GM21723 (cell line): ENCODE data around the gene NDUFB11.
"Not testable (repeated sequence)": the region's sequence is repeated elsewhere in the genome, so short reads cannot be mapped to it uniquely, and the experiment has no call there.

Experiments
- ATAC-seq: cut with Tn5 transposase; IDR thresholded peaks from one replicate; pipeline ENCODE4 v1.9.1; 2021; ENCODE audit warnings: mild to moderate bottlenecking, moderate library complexity; ENCODE audit not compliant: unreplicated experiment

The NDUFB11 gene

DNA sequence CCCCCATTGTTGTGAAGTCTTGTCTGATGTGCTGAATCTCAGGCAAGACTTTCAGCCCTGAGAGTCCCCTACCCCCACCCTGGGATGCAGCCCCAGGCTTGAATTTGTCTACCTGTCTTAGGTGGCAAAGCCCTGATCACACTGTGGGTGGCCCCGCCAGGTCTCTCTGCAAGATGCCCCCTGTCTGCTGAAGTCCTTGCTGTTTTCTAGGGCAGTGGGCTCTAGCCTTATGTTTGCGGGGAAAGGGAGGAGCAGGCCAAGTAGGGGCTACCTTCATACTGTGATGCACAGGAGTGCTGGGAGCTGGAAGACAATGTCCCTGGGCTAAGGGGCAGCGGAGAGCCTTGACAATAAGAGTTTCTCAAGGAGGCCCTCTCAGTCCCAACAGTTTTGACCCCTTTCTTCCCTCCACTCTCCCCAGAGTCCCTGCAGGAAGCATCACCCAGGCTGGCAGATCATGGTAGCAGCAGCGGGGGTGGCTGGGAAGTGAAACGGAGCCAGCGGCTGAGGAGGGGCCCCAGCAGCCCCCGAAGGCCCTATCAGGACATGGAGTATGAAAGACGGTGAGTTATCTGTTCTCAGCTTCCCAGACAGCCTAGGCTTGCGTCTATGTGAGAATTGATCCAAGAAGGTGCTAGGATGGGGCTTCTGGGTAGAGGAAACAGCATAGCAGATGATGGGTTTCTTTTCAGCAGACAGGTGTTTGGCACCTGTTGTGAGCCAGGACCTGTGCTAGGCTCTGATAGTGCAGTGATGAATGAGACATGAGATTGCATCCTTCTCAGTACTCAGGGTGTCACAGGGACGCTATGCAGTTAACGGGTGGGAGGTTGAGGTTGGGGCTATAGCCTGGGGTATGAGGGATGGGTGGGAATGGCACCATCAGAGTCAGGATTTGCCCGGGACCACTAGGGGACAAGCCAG, 2.7 kb upstream of the NDUFB11 start:
- ATAC-seq: no peak

DNA sequence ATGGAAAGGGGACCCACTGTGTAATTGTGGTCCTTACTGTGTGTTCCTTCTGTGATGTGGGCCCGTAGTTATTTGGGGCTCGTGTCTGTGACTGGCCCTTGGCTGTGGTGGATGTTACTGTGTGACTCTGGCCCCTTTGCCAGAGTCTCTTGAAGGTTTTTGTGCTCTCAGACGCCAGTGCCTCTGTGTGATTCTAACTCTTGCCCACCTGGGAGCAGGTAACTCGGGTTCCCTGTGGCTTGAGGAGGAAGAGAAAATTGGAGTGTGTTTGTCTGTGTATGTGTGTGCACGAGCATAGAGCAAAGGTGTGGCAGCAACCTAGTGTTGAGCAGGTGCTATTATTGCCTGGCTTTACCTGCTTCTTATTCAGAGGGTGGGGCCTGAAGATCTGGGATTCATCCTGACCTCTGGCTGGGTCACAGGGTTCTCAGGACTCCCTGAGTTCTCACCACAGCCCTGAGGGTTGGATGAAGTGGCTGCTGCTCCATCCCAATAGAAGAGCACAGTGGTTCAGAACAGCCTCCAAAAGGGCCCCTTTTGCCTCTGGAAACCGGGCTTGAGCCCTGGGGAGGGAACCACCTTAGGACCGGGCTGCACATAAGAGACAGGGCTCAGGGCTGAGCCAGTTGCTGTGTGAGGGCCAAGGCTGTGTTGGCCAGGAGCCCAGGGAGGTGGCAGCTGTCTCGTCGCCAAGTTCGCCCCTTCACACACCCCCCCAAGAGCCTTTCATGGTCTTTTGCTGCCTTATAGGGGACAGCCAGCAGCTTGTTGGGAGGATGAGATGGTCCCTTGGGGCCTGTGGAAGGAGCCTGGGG, 1.8 kb upstream of the NDUFB11 start:
- no peak for ATAC-seq

DNA sequence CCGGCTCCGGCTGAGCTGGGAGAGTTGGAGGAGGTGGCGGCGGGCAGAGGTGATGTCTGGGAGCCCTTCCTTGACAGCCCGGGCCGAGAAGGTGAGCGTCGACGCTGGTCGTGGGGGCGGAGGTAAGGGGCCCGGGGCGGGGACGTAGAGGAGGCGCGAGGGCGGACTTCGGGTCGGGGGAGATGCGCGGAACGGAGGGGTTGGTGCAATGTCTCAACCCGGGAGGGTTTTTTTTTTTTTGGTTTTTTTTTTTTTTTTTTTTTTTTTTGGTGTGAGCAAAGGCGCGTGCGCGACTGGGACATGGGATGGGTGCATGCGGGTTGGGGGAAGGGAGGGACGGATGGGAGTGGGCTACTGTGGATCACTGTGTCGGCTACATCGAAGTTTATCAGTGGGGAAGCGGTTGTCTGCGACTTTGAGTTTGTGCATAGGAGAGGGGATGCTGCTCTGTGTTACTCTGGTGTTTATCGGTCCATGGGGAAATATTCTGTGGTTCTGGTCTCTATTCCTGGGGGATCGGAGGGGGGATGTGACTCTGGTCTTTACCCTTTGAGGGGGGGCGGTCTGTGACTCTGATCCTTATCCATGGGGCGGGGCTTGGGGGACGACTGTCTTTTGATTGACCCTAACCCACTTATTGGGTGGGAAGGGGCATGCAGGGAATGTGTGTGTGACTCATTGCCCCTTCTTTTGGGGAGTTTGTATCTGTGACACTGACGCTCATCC, 1.1 kb upstream of the NDUFB11 start:
- peak; percentile 14 for ATAC-seq

- peak; percentile 24 for ATAC-seq
Measured at GRCh38 chrX:47143894-47144625, 442 bp downstream of the NDUFB11 start.

GRCh38 chrX:47138171-47138570, 6.3 kb downstream of the NDUFB11 start:
- no peak for ATAC-seq

DNA sequence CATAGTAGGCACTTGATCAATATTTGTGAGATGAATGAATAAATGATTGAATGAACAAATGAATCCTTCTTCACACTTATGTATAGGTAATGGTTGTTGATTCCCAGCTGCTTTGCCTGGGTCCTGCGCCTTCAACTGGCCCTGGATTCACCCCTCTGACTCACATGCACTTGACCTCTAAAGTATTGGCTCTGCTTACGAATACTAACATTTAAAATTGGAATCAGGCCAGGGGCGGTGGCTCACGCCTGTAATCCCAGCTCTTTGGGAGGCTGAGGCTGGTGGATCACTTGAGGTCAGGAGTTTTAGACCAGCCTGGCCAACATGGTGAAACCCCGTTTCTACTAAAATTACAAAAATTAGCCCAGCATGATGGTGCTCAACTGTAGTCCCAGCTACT, 8.9 kb downstream of the NDUFB11 start:
- not testable (repeated sequence) for ATAC-seq

DNA sequence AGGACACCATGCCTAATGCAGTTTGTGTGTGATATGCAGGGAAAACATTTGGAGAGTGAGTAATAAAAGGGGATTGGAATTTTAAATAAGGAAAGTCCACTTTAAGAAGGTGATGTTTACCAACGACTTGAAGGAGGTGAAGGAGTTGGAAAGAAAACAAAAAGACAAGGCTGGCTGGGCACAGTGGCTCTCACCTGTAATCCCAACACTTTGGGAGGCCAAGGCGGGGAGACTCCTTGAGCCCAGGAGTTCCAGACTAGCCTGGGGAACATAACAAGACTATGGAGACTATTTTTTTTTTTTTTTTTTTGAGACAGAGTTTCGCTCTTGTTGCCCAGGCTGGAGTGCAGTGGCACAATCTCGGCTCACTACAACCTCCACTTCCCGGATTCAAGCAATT, 11.0 kb downstream of the NDUFB11 start:
- no peak for ATAC-seq

GRCh38 chrX:47129899-47130358, 14.6 kb downstream of the NDUFB11 start:
- ATAC-seq: no peak

DNA sequence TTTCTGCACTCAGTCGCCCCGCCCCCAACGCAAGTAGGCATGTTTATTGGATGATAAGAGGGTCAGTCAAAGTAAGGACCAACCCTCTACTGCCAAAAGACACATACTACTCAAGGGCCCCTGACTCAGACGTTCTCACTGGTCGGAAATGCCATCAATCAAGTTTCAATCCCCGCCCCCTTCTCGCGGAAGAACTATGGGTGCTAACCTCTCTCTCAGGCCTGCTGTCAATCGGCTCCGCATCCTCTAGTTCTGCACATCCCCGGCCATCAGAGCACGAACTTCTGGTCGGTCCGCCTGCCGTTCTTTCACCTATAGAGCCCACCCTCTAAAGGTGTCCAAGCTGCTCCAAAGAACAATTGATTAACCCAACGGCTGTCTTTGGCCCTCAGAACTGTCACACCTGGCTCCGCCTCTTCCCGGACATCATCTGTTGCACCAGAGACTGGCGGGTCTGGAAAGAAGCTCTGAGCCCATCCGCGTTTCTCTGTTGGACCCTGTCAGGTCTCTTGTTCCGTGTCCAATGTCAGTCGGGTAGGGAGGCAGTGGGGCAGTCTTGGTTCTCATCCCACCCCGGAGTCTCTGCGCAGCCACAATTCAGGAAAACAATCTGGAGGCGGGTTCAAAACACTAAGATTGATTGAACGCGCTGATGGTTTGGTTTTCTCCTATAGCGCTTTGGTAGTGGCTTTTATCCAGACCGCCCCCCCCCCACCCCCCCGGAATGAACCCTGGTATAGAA, 15.2 kb downstream of the NDUFB11 start:
- ATAC-seq: peak; percentile 98

GRCh38 chrX:47124466-47124865, 20.0 kb downstream of the NDUFB11 start:
- ATAC-seq: not testable (repeated sequence)

- ATAC-seq: not testable (repeated sequence)
Measured at GRCh38 chrX:47116551-47117110, 27.9 kb downstream of the NDUFB11 start.

DNA sequence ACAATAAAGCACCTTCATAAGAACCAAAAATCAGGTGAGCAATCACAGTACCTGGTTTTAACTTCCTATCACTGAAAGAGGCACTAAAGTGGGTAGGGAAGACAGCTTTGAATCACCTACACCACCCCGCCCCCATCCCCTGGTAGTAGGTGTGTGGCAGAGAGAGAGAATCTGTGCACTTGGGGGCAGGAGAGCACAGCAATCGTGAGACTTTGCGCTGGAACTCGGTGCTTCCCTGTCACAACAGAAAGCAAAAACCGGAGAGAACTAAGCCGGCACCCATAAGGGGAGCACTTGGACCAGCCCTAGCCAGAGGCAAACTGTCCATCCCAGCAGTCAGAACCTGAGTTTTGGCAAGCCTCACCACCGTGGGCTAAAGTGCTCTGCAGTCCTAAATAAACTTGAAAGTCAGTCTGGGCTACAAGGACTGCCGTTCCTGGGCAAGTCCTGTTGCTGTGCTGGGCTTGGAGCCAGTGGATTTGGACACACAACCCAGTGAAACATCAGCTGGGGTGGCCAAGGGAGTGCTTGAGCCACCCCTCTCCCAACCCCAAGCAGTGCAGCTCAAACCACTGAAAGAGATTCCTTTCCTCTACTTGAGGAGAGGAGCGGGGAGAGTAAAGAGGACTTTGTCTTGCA, 32.1 kb downstream of the NDUFB11 start:
- ATAC-seq: no peak

DNA sequence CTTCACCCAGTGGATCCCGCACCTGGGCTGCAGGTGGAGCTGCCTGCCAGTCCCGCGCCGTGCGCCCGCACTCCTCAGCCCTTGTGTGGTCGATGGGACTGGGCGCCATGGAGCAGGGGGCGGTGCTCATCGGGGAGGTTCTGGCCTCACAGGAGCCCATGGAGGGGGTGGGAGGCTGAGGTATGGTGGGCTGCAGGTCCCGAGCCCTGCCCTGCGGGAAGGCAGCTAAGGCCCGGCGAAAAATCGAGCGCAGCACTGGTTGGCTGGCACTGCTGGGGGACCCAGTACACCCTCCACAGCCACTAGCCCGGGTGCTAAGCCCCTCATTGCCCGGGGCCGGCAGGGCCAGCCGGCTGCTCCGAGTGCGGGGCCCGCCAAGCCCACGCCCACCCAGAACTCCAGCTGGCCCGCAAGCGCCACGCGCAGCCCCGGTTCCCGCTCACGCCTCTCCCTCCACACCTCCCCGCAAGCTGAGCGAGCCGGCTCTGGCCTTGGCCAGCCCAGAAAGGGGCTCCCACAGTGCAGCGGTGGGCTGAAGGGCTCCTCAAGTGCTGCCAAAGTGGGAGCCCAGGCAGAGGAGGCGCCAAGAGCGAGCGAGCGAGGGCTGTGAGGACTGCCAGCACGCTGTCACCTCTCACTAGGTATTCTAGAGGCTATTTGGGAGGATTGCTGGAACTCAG, 33.4 kb downstream of the NDUFB11 start:
- ATAC-seq: not testable (repeated sequence)

GRCh38 chrX:47101206-47101605, 43.3 kb downstream of the NDUFB11 start:
- no peak for ATAC-seq

DNA sequence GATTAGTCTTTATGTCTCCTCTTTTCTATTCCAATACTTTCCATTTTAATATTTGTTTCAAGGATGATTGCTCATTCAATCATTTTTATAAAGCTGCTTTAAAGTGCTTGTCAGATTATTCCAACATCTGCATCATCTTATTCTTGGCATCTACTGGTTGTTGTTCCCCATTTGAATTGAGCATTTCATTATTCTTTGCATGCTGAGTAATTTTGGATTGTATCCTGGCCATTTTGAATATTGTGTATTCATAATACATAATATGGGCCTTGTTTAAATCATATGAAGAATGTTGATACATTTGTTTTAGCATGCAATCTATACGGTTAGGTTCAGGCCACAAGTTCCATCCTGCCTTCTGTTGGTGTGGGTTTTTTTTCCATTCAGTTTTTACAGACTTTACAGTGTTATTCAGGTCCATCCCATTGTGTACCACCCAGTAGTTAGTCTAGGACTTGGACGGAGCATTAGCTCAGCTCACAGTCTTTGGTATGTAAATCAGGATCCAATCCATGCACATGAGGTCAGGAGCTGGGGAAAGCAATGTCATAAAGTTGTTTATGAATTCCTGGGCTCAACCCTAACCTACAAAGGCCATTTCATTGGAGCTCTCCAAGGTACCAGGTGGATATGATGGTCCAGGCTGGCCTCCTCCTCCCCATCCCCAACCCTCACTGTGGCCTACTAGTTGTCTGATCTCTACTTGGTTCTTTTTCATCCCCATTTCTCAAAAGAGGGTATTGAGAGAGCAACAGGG, 46.0 kb downstream of the NDUFB11 start:
- no peak for ATAC-seq

- no peak for ATAC-seq
Measured at GRCh38 chrX:47097018-47097417, 47.5 kb downstream of the NDUFB11 start.

GRCh38 chrX:47093860-47094259, 50.6 kb downstream of the NDUFB11 start:
- ATAC-seq: no peak

DNA sequence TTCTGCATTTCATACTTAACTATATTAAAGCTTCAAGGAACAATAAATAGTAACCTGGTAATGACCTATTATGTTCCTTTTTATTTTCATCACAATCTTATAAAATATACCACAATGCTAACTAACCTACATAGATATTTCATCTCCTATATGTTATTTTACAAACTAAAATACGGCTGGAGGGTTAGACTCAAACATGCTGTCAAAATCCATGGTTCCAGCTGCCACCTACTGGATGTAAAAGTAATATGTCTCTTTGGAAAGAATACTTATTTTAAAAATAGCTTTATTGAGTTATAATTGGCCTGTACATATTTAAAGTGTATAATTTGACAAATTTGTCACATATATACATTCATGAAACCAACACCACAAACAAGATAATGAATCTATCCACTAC, 51.3 kb downstream of the NDUFB11 start:
- ATAC-seq: no peak
